Activated CD8-positive, alpha-beta T cell treated with anti-CD3 and anti-CD28 coated beads, Interleukin-2, amount 10 ng/mL, durations not matched to agents 7 days and 5 days (primary cell): ENCODE results near the gene CMBL. TPM values are rescaled to one million over a fixed set of nuclear protein-coding genes. Genes with fewer than 3 reads are reported as not detected.
"Not testable (repeated sequence)": the region's sequence is repeated elsewhere in the genome, so short reads cannot be mapped to it uniquely, and the experiment has no call there.

Source experiments
- ATAC-seq: fragments of 150-1000 bp; cut with Tn5 transposase; one replicate; pipeline ENCODE4 v1.10.0; 2021; ENCODE audit warnings: moderate library complexity
- CTCF ChIA-PET: fragments of 350-600 bp; sonication (Branson Sonifier 250); formaldehyde crosslinking; loops from one replicate; lab custom pipeline; 2021; ENCODE audit warnings: antibody characterized with exemption; lab: Charles Lee
- POLR2A ChIA-PET: fragments of 350-600 bp; sonication (Branson Sonifier 250); formaldehyde crosslinking; loops from one replicate; lab custom pipeline; 2021; ENCODE audit warnings: antibody characterized with exemption; lab: Charles Lee
- DNase-seq: peaks from one replicate; pipeline ENCODE4 v3.0.0-alpha.2; 2020
- H3K27ac Mint-ChIP-seq: one replicate; pipeline ENCODE4 v1.8.0; 2021; ENCODE audit warnings: mild to moderate bottlenecking, mixed read lengths
- H3K27me3 Mint-ChIP-seq: one replicate; pipeline ENCODE4 v1.8.0; 2021; ENCODE audit warnings: low read depth, mixed read lengths
- H3K36me3 Mint-ChIP-seq: one replicate; pipeline ENCODE4 v1.8.0; 2021; ENCODE audit warnings: low read depth, mixed read lengths
- H3K4me1 Mint-ChIP-seq: one replicate; pipeline ENCODE4 v1.8.0; 2021; ENCODE audit warnings: low read depth, mixed read lengths
- H3K4me3 Mint-ChIP-seq: one replicate; pipeline ENCODE4 v1.8.0; 2021; ENCODE audit warnings: mild to moderate bottlenecking, mixed read lengths
- H3K9me3 Mint-ChIP-seq: one replicate; pipeline ENCODE4 v1.8.0; 2022; ENCODE audit warnings: mixed read lengths; ENCODE audit not compliant: insufficient read depth
- total RNA-seq, 2 experiments: library from RNA; stranded (reverse); gene quantifications; one replicate each; pipeline ENCODE4 v1.2.3, GENCODE V29; 2021

The CMBL gene
- total RNA-seq, 2 experiments from 2014 or later, result 1.6 to 1.9 TPM

- H3K36me3 Mint-ChIP-seq, H3K27ac Mint-ChIP-seq, DNase-seq, H3K27me3 Mint-ChIP-seq, H3K4me1 Mint-ChIP-seq, ATAC-seq, H3K9me3 Mint-ChIP-seq, H3K4me3 Mint-ChIP-seq, CTCF ChIA-PET: not testable (repeated sequence)
- POLR2A ChIA-PET, result interaction anchor here (0.6 kb wide), 1 partner anchor 8 kb away, joined by 4 read pairs; the partner anchor contains the start of gene MARCHF6
Measured at GRCh38 chr5:10344461-10345106, 36.9 kb upstream of the CMBL start.

GRCh38 chr5:10343486-10343885, 35.8 kb upstream of the CMBL start:
- CTCF ChIA-PET, result no interaction called here

GRCh38 chr5:10339958-10340357, 32.3 kb upstream of the CMBL start:
- peak; percentile 9 for DNase-seq
- H3K4me1 Mint-ChIP-seq, result no peaks in the 10 kb centered on the region

More at GRCh38 chr5:10343486-10343885, 35.8 kb upstream of the CMBL start:
- ATAC-seq (no peak), DNase-seq (no peak)
- no peaks in the 10 kb centered on the region for H3K36me3 Mint-ChIP-seq
- POLR2A ChIA-PET, result interaction anchor here (0.7 to 2.7 kb wide), 2 partner anchors 10 to 48 kb away, joined by 3 to 9 read pairs; partner anchors contain the start of gene MARCHF6
- H3K9me3 Mint-ChIP-seq, result no peaks in the 10 kb centered on the region
- no peaks in the 10 kb centered on the region for H3K4me1 Mint-ChIP-seq
- no peak overlapping the region for H3K27ac Mint-ChIP-seq
- H3K4me3 Mint-ChIP-seq, result no peak overlapping the region
- H3K27me3 Mint-ChIP-seq, result no peaks in the 10 kb centered on the region

DNA sequence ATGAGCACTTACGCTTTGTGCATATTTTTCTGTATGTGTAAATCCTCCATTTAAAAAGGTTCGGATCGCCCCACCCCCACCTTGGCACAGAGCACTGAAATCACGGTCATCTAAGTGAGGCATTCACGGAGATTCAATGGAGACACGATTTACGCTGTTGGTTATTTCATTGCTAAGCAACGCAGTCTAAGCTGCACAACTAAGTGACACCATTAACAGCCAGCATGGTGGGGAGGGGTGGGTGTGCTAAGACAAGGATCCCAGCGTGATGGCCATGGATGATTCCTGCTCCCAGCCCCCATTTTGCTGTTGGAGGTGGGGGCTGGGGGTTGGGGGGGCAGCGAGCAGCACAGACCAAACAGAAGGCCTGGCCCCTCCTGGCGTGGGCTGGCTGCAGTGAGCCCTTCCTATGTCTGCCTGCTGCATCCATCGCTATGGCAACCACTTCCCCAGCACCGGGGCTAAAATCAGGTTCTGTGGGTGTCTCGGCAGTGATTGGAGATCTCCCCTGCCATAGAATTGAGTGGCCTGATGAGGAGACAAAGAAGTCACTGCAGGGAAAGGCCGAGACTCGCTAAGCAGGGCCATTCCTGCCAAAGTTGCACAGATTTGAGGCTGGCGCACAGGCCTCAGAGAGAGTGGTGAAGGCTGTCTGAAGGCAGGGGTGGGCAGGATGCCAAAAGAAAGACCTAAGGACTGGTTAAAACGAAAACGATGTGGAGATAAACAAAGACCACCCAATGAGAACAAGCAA, 31.5 kb upstream of the CMBL start:
- POLR2A ChIA-PET, result no interaction called here
- H3K27ac Mint-ChIP-seq, result no peak overlapping the region
- H3K36me3 Mint-ChIP-seq, result no peaks in the 10 kb centered on the region
- peak; percentile 12 for DNase-seq
- no peak overlapping the region for H3K4me3 Mint-ChIP-seq
- H3K4me1 Mint-ChIP-seq, result no peaks in the 10 kb centered on the region
- peaks cover 11% of the 10 kb centered on the region for H3K27me3 Mint-ChIP-seq
- ATAC-seq, result no peak
- CTCF ChIA-PET, result no interaction called here
- no peaks in the 10 kb centered on the region for H3K9me3 Mint-ChIP-seq

More at GRCh38 chr5:10339958-10340357, 32.3 kb upstream of the CMBL start:
- CTCF ChIA-PET, result no interaction called here
- POLR2A ChIA-PET, result no interaction called here
- peaks cover 3% of the 10 kb centered on the region for H3K27me3 Mint-ChIP-seq
- H3K4me3 Mint-ChIP-seq, result no peak overlapping the region
- no peak for ATAC-seq
- no peaks in the 10 kb centered on the region for H3K9me3 Mint-ChIP-seq
- H3K36me3 Mint-ChIP-seq, result no peaks in the 10 kb centered on the region
- no peak overlapping the region for H3K27ac Mint-ChIP-seq

- Mint-ChIP-seq H3K4me1 (no peaks in the 10 kb centered on the region), H3K9me3 (no peaks in the 10 kb centered on the region), H3K27me3 (peaks cover 11% of the 10 kb centered on the region), H3K36me3 (no peaks in the 10 kb centered on the region), H3K4me3 (no peak overlapping the region), H3K27ac (no peak overlapping the region)
- POLR2A ChIA-PET, result no interaction called here
- CTCF ChIA-PET, result no interaction called here
- DNase-seq (peak; percentile 9), ATAC-seq (no peak)
Measured at GRCh38 chr5:10338686-10339057, 31.0 kb upstream of the CMBL start.

- ChIA-PET CTCF (no interaction called here), POLR2A (interaction anchor here (0.6 to 1.8 kb wide), 2 partner anchors 15 to 43 kb away, joined by 3 to 5 read pairs; partner anchors contain the start of gene MARCHF6)
Measured at GRCh38 chr5:10337986-10338385, 30.3 kb upstream of the CMBL start.

DNA sequence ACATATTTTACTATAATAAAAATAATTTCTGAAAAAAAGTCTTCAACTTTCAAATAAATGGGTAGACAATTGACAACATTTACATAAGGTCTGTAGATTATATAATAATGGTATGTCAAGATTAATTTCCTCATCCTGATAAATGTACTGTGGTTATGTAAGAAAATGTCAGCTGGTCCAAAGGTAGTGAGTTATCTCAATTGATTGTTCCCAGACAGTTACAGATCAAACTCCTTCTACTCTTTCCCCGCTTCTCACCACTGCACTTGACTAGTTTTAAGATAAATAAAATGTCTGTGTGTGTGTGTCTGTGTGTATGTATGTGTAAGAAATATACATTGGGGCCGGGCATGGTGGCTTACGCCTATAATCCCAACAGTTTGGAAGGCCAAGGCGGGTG, 29.4 kb upstream of the CMBL start:
- Mint-ChIP-seq H3K9me3 (no peaks in the 10 kb centered on the region), H3K27me3 (peaks cover 22% of the 10 kb centered on the region), H3K4me1 (peaks cover 5% of the 10 kb centered on the region), H3K4me3 (no peak overlapping the region), H3K36me3 (no peaks in the 10 kb centered on the region), H3K27ac (no peak overlapping the region)
- ChIA-PET POLR2A (interaction anchor here (1.8 kb wide), 1 partner anchor 16 kb away, joined by 5 read pairs; the partner anchor contains the start of gene MARCHF6), CTCF (no interaction called here)
- ATAC-seq (no peak), DNase-seq (peak; percentile 2)

More at GRCh38 chr5:10337986-10338385, 30.3 kb upstream of the CMBL start:
- no peak for ATAC-seq
- Mint-ChIP-seq H3K27ac (no peak overlapping the region), H3K4me3 (no peak overlapping the region), H3K9me3 (no peaks in the 10 kb centered on the region), H3K4me1 (peaks cover 5% of the 10 kb centered on the region), H3K36me3 (no peaks in the 10 kb centered on the region), H3K27me3 (peaks cover 18% of the 10 kb centered on the region)
- DNase-seq, result peak; percentile 4

GRCh38 chr5:10335711-10336470, 28.2 kb upstream of the CMBL start:
- Mint-ChIP-seq H3K36me3 (no peaks in the 10 kb centered on the region), H3K9me3 (no peaks in the 10 kb centered on the region), H3K27ac (no peak overlapping the region), H3K4me3 (no peak overlapping the region), H3K4me1 (peaks cover 5% of the 10 kb centered on the region), H3K27me3 (peaks cover 34% of the 10 kb centered on the region)
- ChIA-PET POLR2A (no interaction called here), CTCF (no interaction called here)
- DNase-seq (no peak), ATAC-seq (no peak)

DNA sequence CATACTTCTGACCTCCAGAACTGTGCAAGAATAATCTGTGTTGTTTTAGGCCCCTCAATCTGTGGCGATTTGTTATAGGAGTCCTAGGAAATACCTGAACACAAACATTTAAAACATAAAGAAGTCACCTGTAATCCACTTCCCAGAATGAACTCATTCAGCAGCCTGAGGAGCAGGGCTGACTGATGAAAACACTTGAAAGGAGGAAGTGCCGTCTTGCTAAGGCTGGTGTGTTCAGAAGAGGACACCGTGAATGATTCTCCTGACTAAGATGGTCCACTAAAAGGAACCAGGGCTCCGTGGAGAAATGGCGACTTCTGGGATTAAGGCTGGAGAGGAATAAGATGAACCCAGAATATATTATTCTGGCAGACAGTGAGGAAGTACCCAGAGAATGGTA, 27.1 kb upstream of the CMBL start:
- no peak for ATAC-seq
- no peaks in the 10 kb centered on the region for H3K36me3 Mint-ChIP-seq
- no peaks in the 10 kb centered on the region for H3K9me3 Mint-ChIP-seq
- peak; percentile 12 for DNase-seq
- H3K27me3 Mint-ChIP-seq, result peaks cover 44% of the 10 kb centered on the region
- H3K27ac Mint-ChIP-seq, result no peak overlapping the region
- no peak overlapping the region for H3K4me3 Mint-ChIP-seq
- peaks cover 5% of the 10 kb centered on the region for H3K4me1 Mint-ChIP-seq
- CTCF ChIA-PET, result no interaction called here
- POLR2A ChIA-PET, result no interaction called here

- ATAC-seq (peak; percentile 59), DNase-seq (no peak)
- no peak overlapping the region for H3K27ac Mint-ChIP-seq
- POLR2A ChIA-PET, result interaction anchor here (1.0 kb wide), 1 partner anchor 19 kb away, joined by 4 read pairs; no protein-coding TSS in a partner anchor
- H3K9me3 Mint-ChIP-seq, result no peaks in the 10 kb centered on the region
- H3K36me3 Mint-ChIP-seq, result no peaks in the 10 kb centered on the region
- CTCF ChIA-PET, result interaction anchor here (1.1 kb wide), 1 partner anchor 49 kb away, joined by 4 read pairs; no protein-coding TSS in a partner anchor
- peaks cover 12% of the 10 kb centered on the region for H3K4me1 Mint-ChIP-seq
- H3K4me3 Mint-ChIP-seq, result peak overlapping the region; percentile 75
- H3K27me3 Mint-ChIP-seq, result peaks cover 53% of the 10 kb centered on the region
Measured at GRCh38 chr5:10333154-10334006, 25.7 kb upstream of the CMBL start.

- Mint-ChIP-seq H3K36me3 (no peaks in the 10 kb centered on the region), H3K27me3 (peaks cover 51% of the 10 kb centered on the region)
Measured at GRCh38 chr5:10332301-10332700, 24.6 kb upstream of the CMBL start.

More at GRCh38 chr5:10332301-10332700, 24.6 kb upstream of the CMBL start:
- Mint-ChIP-seq H3K9me3 (no peaks in the 10 kb centered on the region), H3K4me1 (peaks cover 15% of the 10 kb centered on the region), H3K27ac (no peak overlapping the region), H3K4me3 (no peak overlapping the region)
- ATAC-seq, result no peak
- no peak for DNase-seq
- POLR2A ChIA-PET, result interaction anchor here (1.0 kb wide), 1 partner anchor 21 kb away, joined by 4 read pairs; no protein-coding TSS in a partner anchor
- CTCF ChIA-PET, result interaction anchor here (1.1 kb wide), 1 partner anchor 48 kb away, joined by 4 read pairs; no protein-coding TSS in a partner anchor
